A549 (cell line): ENCODE data around the gene ARHGAP26. TPM values are rescaled to one million over a fixed set of nuclear protein-coding genes. Genes with fewer than 3 reads are reported as not detected.

ENCODE experiments used
- ATAC-seq, 2 experiments: fragments of 200-7000 bp in 1 of 2; fragments of >200 bp in 1 of 2; cut with Nextera tagmentation in 1 of 2; cut with Tn5 transposase in 1 of 2; 3 replicates each; pipeline versions ENCODE4 v1.8.0 to v1.9.1; 2018 to 2020; ENCODE audit warnings: mild to moderate bottlenecking in 1 of 2, moderate library complexity in 1 of 2
- CTCF ChIA-PET: fragments of 300-600 bp; sonication (Branson Sonifier 250); formaldehyde crosslinking; extraction: SDS; loops from one replicate; lab custom pipeline; 2021; ENCODE audit warnings: antibody characterized with exemption, inconsistent platforms; lab: Yijun Ruan, JAX
- POLR2A ChIA-PET: fragments of 350-600 bp; formaldehyde crosslinking; extraction: SDS; loops from one replicate; lab custom pipeline; 2021; ENCODE audit warnings: antibody characterized with exemption, inconsistent platforms; lab: Yijun Ruan, JAX
- DNase-seq, 2 experiments: peaks; one replicate each; pipeline versions ENCODE4 v3.0.0 to v3.0.0-alpha.2; 2011 to 2016; ENCODE audit warnings: low read depth in 1 of 2, low spot score in 1 of 2
- FAIRE-seq: peaks from 2 replicates; lab custom pipeline; 2011; peaks lifted over from hg19 to GRCh38; lab: Jason Lieb, UNC
- H3K27ac ChIP-seq, 2 experiments: fragments of >200 bp; sonication (Bioruptor Twin); formaldehyde crosslinking; 3 replicates each; pipeline ENCODE4 v1.5.1; 2016 to 2017
- H3K4me1 ChIP-seq: fragments of >200 bp; sonication (Bioruptor Twin); formaldehyde crosslinking; 3 replicates; pipeline ENCODE4 v1.6.1; 2016
- H3K4me2 ChIP-seq: fragments of >200 bp; sonication (Bioruptor Twin); formaldehyde crosslinking; 3 replicates; pipeline ENCODE4 v1.6.1; 2016
- H3K4me3 ChIP-seq: fragments of >200 bp; sonication (Bioruptor Twin); formaldehyde crosslinking; 3 replicates; pipeline ENCODE4 v1.5.1; 2016
- H3K9me3 ChIP-seq: fragments of >200 bp; sonication (Bioruptor Twin); formaldehyde crosslinking; 3 replicates; pipeline ENCODE4 v1.6.1; 2016
- BHLHE40 ChIP-seq: IDR thresholded peaks from 2 replicates; pipeline ENCODE4 v1.6.1; 2012; ENCODE audit warnings: low read depth, low read length, inconsistent platforms
- CBX8 ChIP-seq: fragments of 200-600 bp; sonication (generic); IDR thresholded peaks from 2 replicates; pipeline ENCODE4 v1.6.1; 2016
- CEBPB ChIP-seq, 2 experiments: fragments of >200 bp in 1 of 2; sonication (Bioruptor Twin) in 1 of 2; formaldehyde crosslinking in 1 of 2; IDR thresholded peaks; 2 replicates each; pipeline ENCODE4 v1.6.1; 2012 to 2016
- CHD2 ChIP-seq: fragments of 150-350 bp; IDR thresholded peaks from 2 replicates; pipeline ENCODE4 v1.6.1; 2014; ENCODE audit warnings: low read length; ENCODE audit not compliant: partially characterized antibody
- CHD4 ChIP-seq: fragments of 200-600 bp; sonication (generic); IDR thresholded peaks from 2 replicates; pipeline ENCODE4 v1.6.1; 2016; ENCODE audit warnings: antibody characterized with exemption, mild to moderate bottlenecking, borderline replicate concordance
- EHMT2 ChIP-seq: fragments of 200-600 bp; sonication (generic); IDR thresholded peaks from 2 replicates; pipeline ENCODE4 v1.6.1; 2016; ENCODE audit warnings: antibody characterized with exemption, low read depth, mild to moderate bottlenecking, moderate library complexity
- EP300 ChIP-seq, 2 experiments: fragments of >200 bp; sonication (Bioruptor Twin); formaldehyde crosslinking; IDR thresholded peaks; 2 replicates in 1 of 2; 3 replicates in 1 of 2; pipeline ENCODE4 v1.6.1; 2016 to 2017
- GATA3 ChIP-seq: IDR thresholded peaks from 2 replicates; pipeline ENCODE4 v1.6.1; 2012; ENCODE audit warnings: borderline replicate concordance
- HES2 ChIP-seq: fragments of >200 bp; sonication (Bioruptor Twin); formaldehyde crosslinking; IDR thresholded peaks from 2 replicates; pipeline ENCODE4 v1.6.1; 2016
- HOXB13 ChIP-seq: fragments of 250-450 bp; sonication (Bioruptor Pico); IDR thresholded peaks from 2 replicates; pipeline ENCODE4 v1.5.0; 2020; ENCODE audit warnings: low read depth, mild to moderate bottlenecking, moderate library complexity
- MAFK ChIP-seq: fragments of 450-650 bp; IDR thresholded peaks from 2 replicates; pipeline ENCODE4 v1.6.1; 2014; ENCODE audit not compliant: partially characterized antibody
- MAZ ChIP-seq: fragments of 150-350 bp; IDR thresholded peaks from 2 replicates; pipeline ENCODE4 v1.6.1; 2014; ENCODE audit warnings: antibody characterized with exemption, low read depth, low read length, borderline replicate concordance
- NFE2L2 ChIP-seq: fragments of 150-350 bp; conservative IDR thresholded peaks from 2 replicates; pipeline ENCODE4 v1.6.1; 2014; ENCODE audit warnings: low read length
- NPAS2 ChIP-seq: fragments of 250-450 bp; sonication (Bioruptor Pico); IDR thresholded peaks from 2 replicates; pipeline ENCODE4 v1.8.0; 2022; ENCODE audit warnings: mild to moderate bottlenecking, moderate library complexity, borderline replicate concordance
- NR3C1 ChIP-seq: fragments of >200 bp; sonication (Bioruptor Twin); formaldehyde crosslinking; IDR thresholded peaks from 3 replicates; pipeline ENCODE4 v1.6.1; 2017
- PHF8 ChIP-seq: fragments of 200-600 bp; sonication (generic); IDR thresholded peaks from 2 replicates; pipeline ENCODE4 v1.6.1; 2016; ENCODE audit warnings: low read depth, mild to moderate bottlenecking, antibody characterized with exemption, moderate library complexity, borderline replicate concordance
- POLR2A ChIP-seq: IDR thresholded peaks from 2 replicates; pipeline ENCODE4 v1.6.1; 2012; ENCODE audit warnings: mild to moderate bottlenecking, low read length
- POLR2AphosphoS2 ChIP-seq: conservative IDR thresholded peaks from 2 replicates; pipeline ENCODE4 v1.6.1; 2012; ENCODE audit warnings: low read length, improper control_type of control experiment, inconsistent platforms
- RAD21 ChIP-seq, 2 experiments: fragments of >200 bp in 1 of 2; sonication (Bioruptor Twin) in 1 of 2; formaldehyde crosslinking in 1 of 2; IDR thresholded peaks in 1 of 2; conservative IDR thresholded peaks in 1 of 2; 2 replicates in 1 of 2; 3 replicates in 1 of 2; pipeline ENCODE4 v1.6.1; 2012 to 2018; ENCODE audit warnings: inconsistent platforms in 1 of 2
- RARB ChIP-seq: fragments of 250-450 bp; sonication (Bioruptor Pico); IDR thresholded peaks from 2 replicates; pipeline ENCODE4 v1.8.0; 2021; ENCODE audit warnings: mild to moderate bottlenecking, moderate library complexity
- RNF2 ChIP-seq: fragments of 200-600 bp; sonication (generic); IDR thresholded peaks from 2 replicates; pipeline ENCODE4 v1.6.1; 2016; ENCODE audit warnings: low read depth, mild to moderate bottlenecking, antibody characterized with exemption, moderate library complexity, borderline replicate concordance
- TFCP2L1 ChIP-seq: fragments of 250-450 bp; sonication (Bioruptor Pico); IDR thresholded peaks from 2 replicates; pipeline ENCODE4 v1.5.0; 2021; ENCODE audit warnings: mild to moderate bottlenecking
- USF2 ChIP-seq: fragments of 450-650 bp; IDR thresholded peaks from 2 replicates; pipeline ENCODE4 v1.6.1; 2014; ENCODE audit warnings: antibody characterized with exemption
- ZC3H11A ChIP-seq: fragments of 450-650 bp; IDR thresholded peaks from 2 replicates; pipeline ENCODE4 v1.6.1; 2014; ENCODE audit warnings: antibody characterized with exemption, mild to moderate bottlenecking
- ZFP36 ChIP-seq: fragments of 450-650 bp; IDR thresholded peaks from 2 replicates; pipeline ENCODE4 v1.6.1; 2014; ENCODE audit warnings: borderline replicate concordance; ENCODE audit not compliant: partially characterized antibody
- ZNF302 ChIP-seq: fragments of 250-450 bp; sonication (Bioruptor Pico); IDR thresholded peaks from 2 replicates; pipeline ENCODE4 v1.9.0; 2021; ENCODE audit warnings: inconsistent platforms, mild to moderate bottlenecking, moderate library complexity
- WGBS: methylation state at CpG from one replicate; pipeline ENCODE4 v1.1.6; 2017; ENCODE audit errors: missing lambda C conversion rate; 5-methylcytosine and 5-hydroxymethylcytosine counted together
- polyA plus RNA-seq, 4 experiments: library from polyadenylated mRNA; depleted of rRNA in 3 of 4; stranded (reverse); fragments of >200 nt; fragmentation: RNase III in 1 of 4; extraction: RNeasy Plus Mini Kit Qiagen cat#74134 plus additional on column Dnase treatment in 1 of 4; gene quantifications; 2 replicates in 3 of 4; 3 replicates in 1 of 4; pipeline ENCODE4 v1.2.3, GENCODE V29; 2011 to 2017

Gene ARHGAP26
- polyA plus RNA-seq, 2 of the 4 experiments (the other 2 are of a cell fraction): 6.6 to 19.1 TPM

DNA sequence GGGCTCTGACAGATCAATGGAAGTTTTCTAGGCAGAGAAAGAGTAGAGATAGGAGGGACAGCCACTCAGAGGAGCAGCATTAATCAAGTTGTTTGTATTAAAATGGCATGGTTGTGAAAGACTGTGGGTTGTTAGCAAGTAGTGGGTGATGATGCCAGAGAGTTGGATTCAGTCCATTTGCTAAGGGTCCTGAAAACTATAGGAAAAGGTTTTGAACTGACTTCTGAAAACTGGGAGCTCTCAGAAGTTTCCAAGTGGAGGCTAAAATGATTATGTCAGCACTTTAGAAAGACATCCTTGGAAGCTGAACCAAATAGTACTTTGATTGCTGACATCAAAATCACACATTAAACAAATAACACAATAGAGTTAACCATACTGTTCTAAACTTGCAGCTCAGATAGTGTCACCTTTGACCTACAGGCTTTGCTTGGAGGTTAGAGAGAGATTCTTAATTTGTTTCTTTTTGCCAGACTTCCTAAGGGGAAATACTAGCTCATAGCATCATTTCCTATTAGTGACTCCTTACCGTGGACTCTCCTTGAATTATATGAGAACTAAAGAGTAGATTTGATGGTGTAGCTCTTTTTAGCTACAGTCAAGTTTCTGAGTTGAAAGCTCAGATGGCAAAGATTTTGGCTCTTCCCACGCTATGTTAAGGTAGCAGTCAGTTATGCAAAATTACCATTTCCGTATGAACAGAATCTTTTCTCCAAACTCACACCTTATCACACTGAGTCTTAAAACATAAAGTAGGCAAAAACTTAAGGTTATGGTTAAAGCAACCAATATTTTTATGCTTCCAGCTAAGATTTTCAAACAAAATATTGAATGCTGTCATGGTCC is 356.2 kb downstream of the ARHGAP26 start:
- ChIA-PET CTCF (interaction anchor here (1.0 to 2.4 kb wide), 3 partner anchors 13 to 20 kb away, joined by 3 to 10 read pairs (median 4); no protein-coding TSS in a partner anchor), POLR2A (no interaction called here)
- no peaks in the 10 kb centered on the region; the same call in 2 of the 3 replicates for H3K4me1 ChIP-seq
- no peaks in the 10 kb centered on the region for H3K9me3 ChIP-seq
- ATAC-seq: no peak
- TF ChIP-seq POLR2AphosphoS2 (no peak), MAFK (peak; percentile 97)
- TF ChIP-seq, all 56 proteins: peak for 1
- no peak for DNase-seq
- H3K27ac ChIP-seq: no peak overlapping the region
- H3K4me2 ChIP-seq: no peak overlapping the region
- H3K4me3 ChIP-seq: no peak overlapping the region
- WGBS: 93% methylated on average over 3 of the region's 3 CpGs
- no peak for FAIRE-seq

GRCh38 chr5:143128412-143129071 is 358.4 kb downstream of the ARHGAP26 start:
- DNase-seq: no peak
- no peak overlapping the region for H3K4me3 ChIP-seq
- FAIRE-seq: no peak
- no peak overlapping the region for H3K27ac ChIP-seq
- no peak overlapping the region for H3K4me2 ChIP-seq
- ChIA-PET CTCF (interaction anchor here (2.4 kb wide), 1 partner anchor 23 kb away, joined by 10 read pairs; no protein-coding TSS in a partner anchor), POLR2A (no interaction called here)
- no peaks in the 10 kb centered on the region for H3K9me3 ChIP-seq
- 72% methylated on average over 7 of the region's 7 CpGs for WGBS
- H3K4me1 ChIP-seq: no peaks in the 10 kb centered on the region; the same call in 2 of the 3 replicates
- TF ChIP-seq RNF2 (no peak), BHLHE40 (no peak), EP300 (IDR thresholded peaks at IDR 0.05) (no peak), HOXB13 (CRISPR knock-in tag) (no peak), RARB (CRISPR knock-in tag) (no peak), GATA3 (no peak)
- ATAC-seq: no peak

- DNase-seq (no peak), FAIRE-seq (no peak), ATAC-seq (no peak)
- CTCF ChIA-PET: interaction anchor here (1.2 kb wide), 1 partner anchor 10 kb away, joined by 5 read pairs; no protein-coding TSS in a partner anchor
- H3K9me3 ChIP-seq: no peaks in the 10 kb centered on the region
- H3K27ac ChIP-seq: no peak overlapping the region
- TF ChIP-seq NR3C1: no peak
- TF ChIP-seq TFCP2L1 (CRISPR knock-in tag): no peak
- TF ChIP-seq MAZ: no peak
- no peak for TF ChIP-seq CHD4
- POLR2A ChIA-PET: no interaction called here
- WGBS: 94% methylated on average over 3 of the region's 3 CpGs
- H3K4me2 ChIP-seq: no peak overlapping the region
- H3K4me3 ChIP-seq: no peak overlapping the region
- no peaks in the 10 kb centered on the region; the same call in 2 of the 3 replicates for H3K4me1 ChIP-seq
Measured at GRCh38 chr5:143129203-143129602, 359.0 kb downstream of the ARHGAP26 start.

DNA sequence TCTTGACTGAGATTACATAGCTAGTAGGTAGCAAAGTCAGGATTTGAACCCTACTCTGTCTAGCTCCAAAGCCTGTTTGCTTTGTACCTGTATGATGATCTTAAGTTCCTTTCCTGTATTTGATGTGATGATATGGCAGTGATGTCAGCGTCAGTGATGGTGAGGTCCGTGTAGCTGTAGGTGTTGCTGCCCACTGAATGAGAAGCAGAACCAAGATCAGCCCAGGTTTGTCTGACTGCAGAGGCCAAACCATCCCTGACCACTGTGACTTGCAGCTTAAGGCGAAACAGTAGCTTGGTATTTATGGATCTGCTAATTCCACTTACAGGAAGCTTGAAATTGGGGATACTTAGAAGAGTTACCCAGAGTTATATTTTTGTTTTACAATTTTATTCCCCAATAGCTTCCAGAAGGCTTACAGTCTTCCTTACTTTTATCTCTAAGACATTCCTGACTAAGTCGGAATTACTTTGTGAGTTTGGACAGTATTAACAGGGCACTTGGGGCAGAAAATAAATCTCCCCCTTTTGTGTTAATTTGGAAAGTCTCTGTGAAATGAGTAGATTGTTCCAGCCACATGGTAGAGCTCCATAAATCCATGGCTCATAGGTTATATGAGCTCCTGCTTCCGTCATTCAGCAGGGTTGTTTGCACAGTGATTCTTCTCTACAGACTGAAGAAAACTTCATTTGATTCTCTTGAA is 359.9 kb downstream of the ARHGAP26 start:
- ChIA-PET CTCF (interaction anchor here (0.6 to 1.2 kb wide), 2 partner anchors 9 to 89 kb away, joined by 5 read pairs; no protein-coding TSS in a partner anchor), POLR2A (no interaction called here)
- Histone ChIP-seq H3K4me2 (no peak overlapping the region), H3K4me1 (no peaks in the 10 kb centered on the region), H3K4me3 (no peak overlapping the region), H3K27ac (no peak overlapping the region), H3K9me3 (no peaks in the 10 kb centered on the region)
- ATAC-seq (no peak), DNase-seq (no peak), FAIRE-seq (no peak)
- 90% methylated on average over 5 of the region's 5 CpGs for WGBS
- TF ChIP-seq CEBPB (IDR thresholded peaks at IDR 0.05) (no peak), CBX8 (no peak), RNF2 (no peak), EHMT2 (no peak), RARB (CRISPR knock-in tag) (no peak), EP300 (IDR thresholded peaks at IDR 0.05) (no peak), NPAS2 (CRISPR knock-in tag) (no peak), ZC3H11A (no peak), ZNF302 (CRISPR knock-in tag) (no peak), CHD2 (no peak), HES2 (no peak), POLR2A (no peak), ZFP36 (no peak), PHF8 (no peak), NFE2L2 (no peak), USF2 (no peak), RAD21 (conservative IDR thresholded peaks at IDR 0.05 in 1 of 2, IDR thresholded peaks at IDR 0.05 in 1 of 2) (no peak)
